ENCODE data around the gene ENO3.

- TF ChIP-seq CTCF (IDR thresholded peaks at IDR 0.05): no peak
- no peak for TF ChIP-seq ZFX (IDR thresholded peaks at IDR 0.05; ENCODE audit: borderline replicate concordance)
Measured at GRCh38 chr17:4951486-4951885, 567 bp downstream of the ENO3 start.

Measured in 22Rv1 (cell line).